GM12875 (cell line): Measurements from ENCODE around the gene MET.

Experiments
- H3K4me3 ChIP-seq: one replicate; pipeline ENCODE4 v1.5.1; 2011; ENCODE audit warnings: low read depth, low read length, control low read depth
- CTCF ChIP-seq: IDR thresholded peaks from 2 replicates; pipeline ENCODE4 v1.5.1; 2011; ENCODE audit warnings: low read depth, mild to moderate bottlenecking, control low read depth, inconsistent platforms, low read length, moderate library complexity, borderline replicate concordance; ENCODE audit not compliant: insufficient read depth

Gene MET

GRCh38 chr7:116828281-116828680, 156.3 kb downstream of the MET start:
- H3K4me3 ChIP-seq, result no peak overlapping the region

GRCh38 chr7:116829041-116829440, 157.0 kb downstream of the MET start:
- no peak for TF ChIP-seq CTCF
- H3K4me3 ChIP-seq, result no peak overlapping the region

More at GRCh38 chr7:116828281-116828680, 156.3 kb downstream of the MET start:
- no peak for TF ChIP-seq CTCF

- TF ChIP-seq CTCF, result no peak
- H3K4me3 ChIP-seq, result no peak overlapping the region
Measured at GRCh38 chr7:116829493-116829892, 157.5 kb downstream of the MET start.

GRCh38 chr7:116832692-116833091, 160.7 kb downstream of the MET start:
- no peak for TF ChIP-seq CTCF
- no peak overlapping the region for H3K4me3 ChIP-seq

GRCh38 chr7:116834815-116835504, 163.0 kb downstream of the MET start:
- no peak for TF ChIP-seq CTCF
- H3K4me3 ChIP-seq, result no peak overlapping the region

- no peak overlapping the region for H3K4me3 ChIP-seq
- no peak for TF ChIP-seq CTCF
Measured at GRCh38 chr7:116836048-116836447, 164.1 kb downstream of the MET start.

- no peak for TF ChIP-seq CTCF
- H3K4me3 ChIP-seq, result no peak overlapping the region
Measured at GRCh38 chr7:116836911-116837310, 164.9 kb downstream of the MET start.
